Mammary epithelial cell (primary cell): ENCODE measurements around the gene ZNF24.

ENCODE experiments used
- CTCF ChIP-seq, 2 donors: IDR thresholded peaks in 1 of 2; conservative IDR thresholded peaks in 1 of 2; 2 replicates each; pipeline ENCODE4 v1.5.1; 2011 to 2012; ENCODE audit warnings: inconsistent platforms in 2 of 2, low read length in 2 of 2, mild to moderate bottlenecking in 2 of 2, control low read depth in 1 of 2, low read depth in 1 of 2; ENCODE audit not compliant: insufficient read depth in 1 of 2; ENCODE audit errors: extremely low read depth in 1 of 2
- EZH2 ChIP-seq: IDR thresholded peaks from 2 replicates; pipeline ENCODE4 v1.6.1; 2012; ENCODE audit warnings: low read length, inconsistent platforms, borderline replicate concordance

GRCh38 chr18:35369126-35369525, 24.9 kb upstream of the ZNF24 start:
- TF ChIP-seq CTCF (conservative IDR thresholded peaks at IDR 0.05 in 1 of 2, IDR thresholded peaks at IDR 0.05 in 1 of 2; ENCODE audit: extremely low read depth in 1 of 2, insufficient read depth in 1 of 2, low read depth in 1 of 2, low read length in 2 of 2) (no peak), EZH2 (no peak)
